GM23248 (cell line): ENCODE measurements around the gene NR4A3.

Experiments used
- EZH2 ChIP-seq: fragments of 200-600 bp; sonication (generic); IDR thresholded peaks from 2 replicates; pipeline ENCODE4 v1.6.1; 2018; ENCODE audit warnings: antibody characterized with exemption, mild to moderate bottlenecking; ENCODE audit not compliant: insufficient read depth, poor library complexity, severe bottlenecking
- EZH2phosphoT487 ChIP-seq: fragments of 200-600 bp; sonication (generic); IDR thresholded peaks from 2 replicates; pipeline ENCODE4 v1.6.1; 2018; ENCODE audit warnings: antibody characterized with exemption, moderate library complexity, mild to moderate bottlenecking, low read depth; ENCODE audit not compliant: insufficient read depth

DNA sequence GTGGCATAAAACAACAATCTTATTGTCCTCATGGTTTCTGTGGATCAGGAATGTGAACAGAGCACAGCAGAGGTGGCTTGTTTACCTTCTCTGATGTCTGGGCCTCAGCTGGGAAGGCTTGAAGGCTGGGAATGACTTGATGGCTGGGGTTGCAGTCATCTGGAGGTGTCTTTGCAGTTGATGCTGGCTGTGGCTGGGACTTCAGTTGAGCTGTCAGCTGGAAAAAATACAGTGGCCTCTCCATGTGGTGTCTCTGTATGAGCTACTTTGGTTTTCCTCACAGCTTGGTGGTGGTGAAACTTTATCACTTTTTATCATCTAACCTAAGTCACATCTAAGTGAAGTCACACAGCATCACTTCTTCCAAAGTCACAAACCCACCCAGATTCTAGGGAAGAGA lies 60.1 kb downstream of the NR4A3 start:
- TF ChIP-seq EZH2phosphoT487, result no peak
- no peak for TF ChIP-seq EZH2
